Testis (tissue), 3 donors: ENCODE results near the gene ARSA. TPM values are rescaled to one million over a fixed set of nuclear protein-coding genes. Genes with fewer than 3 reads are reported as not detected.
A peak's percentile ranks its signal among the peaks of the same experiment; 100 is the strongest.
"Not testable (repeated sequence)": the region's sequence is repeated elsewhere in the genome, so short reads cannot be mapped to it uniquely, and the experiment has no call there.

Experiments
- DNase-seq: peaks from one replicate; pipeline ENCODE4 v3.0.0-alpha.2; 2019
- H3K27ac ChIP-seq, 2 donors: fragments of 200-600 bp; sonication (generic); one replicate each; pipeline ENCODE4 v1.5.1; 2019
- H3K27me3 ChIP-seq: fragments of 200-600 bp; sonication (generic); one replicate; pipeline ENCODE4 v1.5.1; 2019
- H3K36me3 ChIP-seq: fragments of 200-600 bp; sonication (generic); one replicate; pipeline ENCODE4 v1.5.1; 2017; ENCODE audit warnings: low read depth; ENCODE audit errors: missing control alignments
- H3K4me1 ChIP-seq: fragments of 200-600 bp; sonication (generic); one replicate; pipeline ENCODE4 v1.5.1; 2019
- H3K4me3 ChIP-seq, 2 donors: fragments of 200-600 bp; sonication (generic); one replicate each; pipeline ENCODE4 v1.5.1; 2017 to 2019
- H3K9me3 ChIP-seq: fragments of 200-600 bp; sonication (generic); one replicate; pipeline ENCODE4 v1.5.1; 2017
- CTCF ChIP-seq, 3 experiments: fragments of 450-650 bp in 2 of 3; fragments of 200-600 bp in 1 of 3; sonication (generic) in 1 of 3; IDR thresholded peaks; one replicate each; pipeline ENCODE4 v1.5.1; 2016 to 2019; ENCODE audit warnings: antibody characterized with exemption in 3 of 3, mild to moderate bottlenecking in 2 of 3, moderate library complexity in 1 of 3
- POLR2A ChIP-seq: fragments of 450-650 bp; IDR thresholded peaks from one replicate; pipeline ENCODE4 v1.6.1; 2017; ENCODE audit warnings: antibody characterized with exemption, mild to moderate bottlenecking, moderate library complexity
- WGBS, 2 donors: methylation state at CpG; one replicate each; pipeline ENCODE4 v1.1.5; 2018; 5-methylcytosine and 5-hydroxymethylcytosine counted together
- intact Hi-C: fragments of 100-400 bp; cut with DNase I; formaldehyde crosslinking; loops from one replicate; pipeline ENCODE4 v1.15.1; 2023; ENCODE audit warnings: low total_unique reads
- polyA plus RNA-seq: library from polyadenylated mRNA; stranded (reverse); fragments of 350-450 nt; fragmentation: Illumina TruSeq; extraction: RNeasy Lipid Tissue Mini Kit (QIAGEN cat#74804); gene quantifications from one replicate; pipeline ENCODE4 v1.2.3, GENCODE V29; 2014; ENCODE audit warnings: low read depth, low replicate concordance; ENCODE audit not compliant: insufficient read depth
- total RNA-seq, 2 donors: library from RNA; depleted of rRNA; stranded (reverse); fragments of >200 nt; gene quantifications; one replicate each; pipeline ENCODE4 v1.2.3, GENCODE V29; 2016

Gene ARSA
- total and polyA plus RNA-seq, 3 donors from 2014 or later: 60.9 to 95.9 (median 73.5) TPM

DNA sequence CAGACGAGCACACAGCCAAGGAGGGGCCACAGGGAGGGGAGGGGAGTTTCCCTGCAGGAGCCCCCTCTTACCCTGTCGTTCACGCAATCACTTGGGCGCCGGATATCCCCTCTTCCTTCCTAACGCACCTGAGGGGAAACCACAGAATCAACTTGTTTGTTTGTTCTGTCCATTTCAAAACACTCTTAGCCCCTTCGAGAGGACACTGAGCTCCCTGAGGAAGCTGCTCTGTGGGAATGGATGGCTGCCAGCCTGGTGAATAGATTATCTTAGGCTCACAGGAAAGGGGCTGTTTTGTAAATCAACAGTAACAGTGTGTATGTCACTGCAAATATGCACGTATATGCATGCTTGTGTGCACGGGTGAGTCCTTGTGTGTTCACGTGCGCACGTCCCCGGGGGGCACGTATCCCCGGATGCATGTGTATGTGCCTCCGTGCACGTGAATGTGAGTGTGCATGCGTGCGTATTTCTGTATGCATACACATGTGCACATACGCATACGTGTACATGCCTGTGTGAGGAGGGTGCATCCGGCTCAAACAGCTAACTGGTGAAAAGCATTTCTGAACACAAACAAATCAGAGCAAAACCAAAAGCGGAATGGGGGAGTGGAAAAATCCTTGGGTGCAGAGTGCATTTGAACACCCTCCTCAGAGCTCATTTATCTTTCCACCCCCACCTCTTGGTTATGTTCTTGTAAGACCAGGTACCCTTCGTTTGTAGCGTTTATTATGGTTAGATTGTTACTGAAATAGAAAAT is 7.2 kb downstream of the ARSA start:
- intact Hi-C loops: no loop called here
- WGBS, 2 donors: 28 to 35% methylated on average over 16 to 25 of the region's 25 CpGs
- H3K4me1 ChIP-seq: peaks cover 9% of the 10 kb centered on the region
- no peak overlapping the region for H3K27ac ChIP-seq
- no peaks in the 10 kb centered on the region for H3K9me3 ChIP-seq
- H3K36me3 ChIP-seq: no peaks in the 10 kb centered on the region
- no peak for TF ChIP-seq CTCF (IDR thresholded peaks at IDR 0.05)
- TF ChIP-seq POLR2A: no peak
- H3K4me3 ChIP-seq: no peak overlapping the region
- peak; percentile 83 for DNase-seq
- no peaks in the 10 kb centered on the region for H3K27me3 ChIP-seq

DNA sequence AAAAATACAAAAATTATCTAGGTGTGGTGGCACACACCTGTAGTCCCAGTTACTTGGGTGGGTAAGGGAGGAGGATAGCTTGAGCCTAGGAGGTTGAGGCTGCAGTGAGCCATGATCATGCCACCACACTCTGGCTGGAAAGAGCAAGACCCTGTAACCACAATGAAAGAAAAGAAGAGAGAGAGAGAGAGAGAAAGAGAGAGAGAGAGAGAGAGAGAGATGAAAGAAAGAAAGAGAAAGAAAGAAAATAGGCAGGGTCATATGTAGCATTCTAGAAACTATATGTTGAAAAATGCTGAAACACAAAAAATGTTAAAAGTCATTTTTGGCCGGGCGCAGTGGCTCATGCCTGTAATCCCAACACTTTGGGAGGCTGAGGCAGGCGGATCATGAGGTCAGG is 13.7 kb downstream of the ARSA start:
- H3K4me3 ChIP-seq, H3K27ac ChIP-seq, H3K4me1 ChIP-seq, intact Hi-C loops, H3K9me3 ChIP-seq, H3K27me3 ChIP-seq, DNase-seq, H3K36me3 ChIP-seq: not testable (repeated sequence)
- WGBS, 2 donors: 64 to 98% methylated on average over 3 of the region's 3 CpGs

- Histone ChIP-seq H3K27me3 (no peaks in the 10 kb centered on the region), H3K9me3 (no peaks in the 10 kb centered on the region), H3K36me3 (no peaks in the 10 kb centered on the region), H3K4me3 (no peak overlapping the region), H3K27ac (no peak overlapping the region), H3K4me1 (peaks cover 5% of the 10 kb centered on the region)
- intact Hi-C loops: no loop called here
- DNase-seq: peak; percentile 73
- 44 to 56% methylated on average over 22 of the region's 22 CpGs for WGBS, 2 donors
- no peak for TF ChIP-seq POLR2A
- no peak for TF ChIP-seq CTCF (IDR thresholded peaks at IDR 0.05)
Observed at GRCh38 chr22:50613291-50613981, 14.5 kb downstream of the ARSA start.

DNA sequence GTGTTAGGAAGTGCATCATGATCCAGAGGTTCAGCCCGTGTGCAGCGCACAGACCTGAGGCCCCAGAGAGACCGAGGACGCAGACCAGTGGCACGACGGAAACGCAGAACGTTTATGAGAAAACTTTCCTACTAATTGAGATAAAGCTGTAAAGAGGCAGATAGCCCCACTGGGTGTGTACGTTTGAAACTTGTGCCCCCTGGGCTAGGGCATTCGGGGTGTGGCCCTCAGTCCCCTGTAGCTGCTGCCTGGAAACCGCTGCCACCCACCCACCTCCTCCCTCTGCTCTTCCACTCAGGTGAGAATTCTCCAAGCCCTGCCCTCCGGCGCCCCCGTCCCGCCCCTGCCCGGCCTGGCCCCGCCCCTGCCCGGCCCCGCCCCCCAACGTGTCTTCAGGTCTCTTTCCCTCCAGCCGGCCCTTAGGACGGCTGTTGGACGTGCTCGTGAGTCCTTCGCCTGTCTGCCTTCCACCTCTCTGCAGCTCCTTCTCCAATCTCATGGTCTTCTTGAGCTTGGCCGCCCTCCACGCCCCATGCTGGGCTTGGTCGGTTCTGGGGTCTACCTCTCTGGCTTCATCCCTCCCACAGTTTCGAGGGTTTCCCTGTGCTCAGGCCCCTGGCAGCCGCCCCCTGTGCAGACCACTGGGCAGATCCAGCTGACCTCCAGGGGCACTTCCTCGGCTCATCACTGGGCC is 15.3 kb downstream of the ARSA start:
- no peak for DNase-seq
- 22 to 25% methylated on average over 18 to 31 of the region's 31 CpGs for WGBS, 2 donors
- no peak overlapping the region for H3K27ac ChIP-seq
- H3K36me3 ChIP-seq: no peaks in the 10 kb centered on the region
- no peaks in the 10 kb centered on the region for H3K9me3 ChIP-seq
- H3K4me1 ChIP-seq: peaks cover 5% of the 10 kb centered on the region
- TF ChIP-seq CTCF (IDR thresholded peaks at IDR 0.05) (no peak), POLR2A (no peak)
- no peaks in the 10 kb centered on the region for H3K27me3 ChIP-seq
- intact Hi-C loops: no loop called here
- no peak overlapping the region for H3K4me3 ChIP-seq

DNA sequence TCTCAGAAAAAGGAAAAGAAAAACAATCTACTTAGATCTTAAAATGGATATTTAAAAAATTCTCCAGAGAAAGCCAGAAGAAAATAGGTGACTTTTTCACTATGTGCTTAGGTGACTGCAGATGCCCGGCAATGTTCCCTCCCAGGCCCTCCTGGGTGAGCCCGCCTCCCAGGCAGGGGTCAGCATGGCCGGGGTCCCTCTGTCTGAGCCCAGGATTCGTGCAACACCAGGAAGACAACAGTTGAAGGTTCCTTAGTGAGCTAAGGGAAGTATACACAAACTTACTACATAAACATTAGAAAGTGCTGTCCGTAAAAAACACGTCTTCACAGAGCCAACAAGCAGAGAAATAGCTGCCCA is 15.8 kb downstream of the ARSA start:
- Histone ChIP-seq H3K36me3 (no peaks in the 10 kb centered on the region), H3K4me1 (peaks cover 5% of the 10 kb centered on the region), H3K27me3 (no peaks in the 10 kb centered on the region), H3K27ac (no peak overlapping the region), H3K4me3 (no peak overlapping the region), H3K9me3 (no peaks in the 10 kb centered on the region)
- no peak for TF ChIP-seq POLR2A
- no peak for TF ChIP-seq CTCF (IDR thresholded peaks at IDR 0.05)
- WGBS, 2 donors: 58 to 63% methylated on average over 6 of the region's 6 CpGs
- intact Hi-C loops: no loop called here
- no peak for DNase-seq
